NCI-H526 treated with DMSO at 0.1 percent for 48 hours (cell line): ENCODE measurements around the gene PTBP3.

Source experiments
- DNase-seq: peaks from one replicate; lab custom pipeline; 2025; lab: John Stamatoyannopoulos, UW

PTBP3 gene

DNA sequence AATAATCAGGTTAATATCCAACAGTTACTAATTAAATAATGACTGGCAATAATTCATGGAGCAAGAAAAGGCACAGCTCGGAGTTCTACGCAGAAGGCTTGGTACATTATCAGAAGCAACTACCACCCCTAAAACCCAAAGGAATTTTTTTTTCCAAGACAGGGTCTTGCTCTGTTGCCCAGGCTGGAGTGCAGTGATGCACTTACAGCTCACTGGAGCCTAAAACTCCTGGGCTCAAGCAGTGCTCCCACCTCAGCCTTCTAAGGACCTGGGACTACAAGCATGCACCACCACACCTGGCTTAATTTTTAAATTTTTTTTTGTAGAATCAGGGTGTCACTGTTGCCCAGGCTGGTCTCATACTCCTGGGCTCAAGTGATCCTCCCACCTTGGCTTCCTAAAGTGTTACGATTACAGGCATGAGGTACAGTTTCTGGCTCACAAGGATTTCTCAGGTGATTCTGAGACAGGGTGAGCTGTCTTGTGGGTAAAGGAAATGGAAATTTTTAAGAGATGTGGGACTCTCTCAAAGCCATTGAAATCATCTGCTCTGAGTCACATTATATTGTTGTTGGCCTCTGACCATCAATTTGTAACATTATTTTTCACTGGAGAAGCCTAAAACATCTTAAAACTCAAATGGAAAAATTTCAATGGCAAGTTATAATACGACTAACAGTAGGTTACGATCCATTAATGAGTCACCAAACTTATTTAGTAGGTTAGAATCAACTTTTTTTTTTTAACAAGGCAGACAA is 26.8 kb upstream of the PTBP3 start:
- no peak for DNase-seq

DNA sequence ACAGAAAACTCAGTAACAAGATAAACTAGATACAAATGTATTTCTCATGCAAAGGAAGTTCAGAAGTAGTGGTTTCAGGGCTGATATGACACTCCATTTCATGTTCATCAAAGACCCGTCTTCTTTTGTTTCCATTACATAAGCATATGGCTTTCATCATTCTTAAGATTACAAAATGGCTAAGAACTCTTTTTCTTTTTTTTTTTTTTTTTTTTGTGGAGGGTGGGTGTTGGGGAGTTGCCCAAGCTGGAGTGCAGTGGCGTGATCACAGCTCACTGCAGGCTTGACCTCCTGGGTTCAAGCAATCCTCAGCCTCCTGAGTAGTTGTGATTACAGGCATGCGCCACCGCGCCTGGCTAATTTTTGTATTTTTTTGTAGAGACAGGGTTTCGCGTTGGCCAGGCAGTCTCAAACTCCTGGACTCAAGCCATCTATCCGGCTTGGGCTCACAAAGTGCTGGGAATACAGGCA is 22.0 kb upstream of the PTBP3 start:
- DNase-seq, result no peak

DNA sequence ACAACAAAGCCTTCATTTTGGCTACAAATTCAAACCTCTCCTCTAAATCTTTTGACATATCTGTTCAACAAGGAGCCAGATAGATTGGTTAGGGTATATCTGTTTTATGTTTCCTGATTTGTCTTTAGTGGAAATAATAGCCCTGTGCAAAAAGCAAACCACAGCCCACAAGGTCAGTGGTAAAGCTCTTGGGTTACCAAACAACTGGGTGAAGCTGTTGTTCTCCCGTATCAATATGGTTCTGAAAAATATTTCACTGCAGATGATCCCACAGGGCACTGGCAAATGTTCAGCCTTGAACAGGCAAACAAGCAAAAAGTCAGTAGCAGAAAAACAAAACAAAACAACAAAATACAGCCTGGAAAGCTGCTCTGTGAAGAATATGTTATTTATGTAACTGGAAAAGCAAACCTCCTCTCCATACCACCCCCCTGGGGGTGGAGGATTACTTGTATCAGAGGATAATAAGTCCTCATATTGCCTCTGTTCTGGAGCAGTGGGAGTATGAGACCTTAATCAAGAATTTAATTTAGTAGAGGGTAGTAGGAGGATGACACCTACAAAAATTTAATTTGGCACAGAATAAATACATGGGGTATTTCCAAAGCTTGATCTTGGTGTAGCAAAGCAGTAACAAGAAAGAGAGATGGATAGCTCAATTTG is 20.8 kb upstream of the PTBP3 start:
- no peak for DNase-seq

DNA sequence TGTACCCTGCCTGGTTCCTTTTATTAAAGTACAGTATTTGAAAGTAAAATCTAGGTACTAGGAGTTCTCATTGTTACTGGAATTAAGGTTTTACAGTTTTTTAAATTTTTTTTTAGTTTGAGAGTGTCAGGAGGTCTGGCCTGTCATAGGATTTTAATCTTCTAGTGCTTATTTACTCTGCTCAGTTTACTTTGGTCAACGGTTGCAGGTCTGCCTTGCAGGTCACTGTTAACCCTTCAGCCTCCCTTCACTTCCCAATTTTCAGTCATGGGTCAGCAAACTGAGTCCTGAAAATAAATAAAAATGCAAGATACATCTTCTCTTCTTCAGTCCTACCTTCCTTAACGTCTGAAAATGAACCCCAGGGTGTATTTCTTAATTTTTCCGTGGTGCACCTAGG is 18.8 kb upstream of the PTBP3 start:
- no peak for DNase-seq

DNA sequence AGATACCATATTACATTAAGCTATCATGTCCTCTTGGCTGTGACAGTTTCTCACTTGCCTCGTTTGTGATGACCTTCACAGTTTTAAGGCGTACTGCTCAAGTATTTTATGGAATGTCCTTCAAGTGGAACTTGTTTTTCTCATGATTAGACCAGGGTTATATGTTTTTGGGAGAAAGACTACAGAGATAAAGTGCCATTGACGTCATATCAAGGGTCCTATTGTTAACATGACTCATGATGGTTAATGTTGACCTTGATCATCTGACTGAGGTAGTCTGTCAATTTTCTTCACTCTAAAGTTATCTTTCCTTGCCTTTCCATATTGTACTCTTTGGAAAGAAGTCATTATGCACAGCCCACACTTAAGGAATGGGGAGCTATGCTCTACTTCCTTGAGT is 17.8 kb upstream of the PTBP3 start:
- DNase-seq, result no peak

DNA sequence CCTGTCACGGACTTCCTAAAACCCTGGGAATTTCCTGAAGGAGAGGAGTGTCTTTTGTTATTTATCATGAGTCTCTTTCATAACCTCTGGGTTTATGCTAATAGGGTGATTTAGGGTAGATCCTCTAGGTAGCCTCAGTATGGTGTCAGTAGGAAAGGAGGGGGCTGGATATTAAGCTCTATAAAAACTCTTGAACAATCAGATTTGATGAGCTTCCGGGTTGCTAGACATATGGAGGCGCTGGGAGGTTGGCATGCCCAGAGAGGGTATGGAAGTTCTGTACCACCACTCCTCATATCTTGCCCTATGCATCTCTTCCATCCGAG is 15.6 kb upstream of the PTBP3 start:
- DNase-seq, result no peak

DNA sequence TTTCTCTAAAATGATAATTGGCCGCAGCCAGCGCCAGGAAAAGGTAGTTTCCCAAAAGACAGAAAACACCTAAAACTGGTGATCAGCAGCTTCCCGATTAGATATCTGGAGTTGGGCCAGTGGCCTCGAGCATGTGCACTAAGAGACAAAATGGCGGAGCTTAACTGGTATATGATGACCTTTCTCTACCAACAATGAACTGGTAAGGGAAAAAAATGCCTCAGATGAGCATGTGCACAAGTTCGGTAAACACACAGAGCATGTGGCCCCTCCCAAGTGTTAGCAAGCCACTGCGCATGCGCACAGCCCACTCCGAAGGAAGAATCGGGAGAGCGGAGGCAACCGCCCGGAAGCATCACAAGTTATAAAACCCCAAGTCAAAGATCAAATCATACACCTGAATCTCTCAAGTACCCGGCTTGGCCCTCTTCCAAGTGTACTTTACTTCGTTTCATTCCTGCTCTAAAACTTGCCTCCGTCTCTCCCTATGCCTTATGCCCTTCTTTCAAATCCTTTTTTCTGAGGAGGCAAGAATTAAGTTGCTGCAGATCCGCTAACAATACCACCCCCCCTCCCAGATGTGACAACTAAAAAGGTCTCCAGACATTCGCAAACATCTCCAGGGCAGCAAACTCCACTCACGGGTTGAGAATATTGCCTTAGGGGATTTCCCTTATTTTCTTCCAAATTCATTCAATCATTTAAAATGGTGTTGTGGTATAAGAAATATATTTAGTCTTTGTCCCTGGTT is 15.0 kb upstream of the PTBP3 start:
- no peak for DNase-seq

DNA sequence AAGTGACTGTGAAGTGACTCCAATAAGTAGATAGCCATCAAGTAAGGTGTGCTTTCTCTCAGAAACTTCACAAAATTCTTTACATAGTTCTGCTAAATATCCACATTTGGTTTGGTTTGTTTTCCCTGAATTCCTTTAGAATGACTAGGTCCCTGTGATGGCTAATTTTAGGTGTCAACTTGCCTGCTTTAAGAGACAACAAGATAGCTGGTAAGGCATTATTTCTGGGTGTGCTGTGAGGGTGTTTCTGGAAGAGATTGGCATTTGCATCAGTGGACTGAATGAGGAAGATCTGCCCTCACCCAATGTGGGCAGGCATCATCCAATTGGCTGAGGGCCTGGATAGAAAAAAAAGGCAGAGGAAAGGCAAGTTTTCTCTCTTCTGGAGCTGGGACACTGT is 8.3 kb upstream of the PTBP3 start:
- no peak for DNase-seq

DNA sequence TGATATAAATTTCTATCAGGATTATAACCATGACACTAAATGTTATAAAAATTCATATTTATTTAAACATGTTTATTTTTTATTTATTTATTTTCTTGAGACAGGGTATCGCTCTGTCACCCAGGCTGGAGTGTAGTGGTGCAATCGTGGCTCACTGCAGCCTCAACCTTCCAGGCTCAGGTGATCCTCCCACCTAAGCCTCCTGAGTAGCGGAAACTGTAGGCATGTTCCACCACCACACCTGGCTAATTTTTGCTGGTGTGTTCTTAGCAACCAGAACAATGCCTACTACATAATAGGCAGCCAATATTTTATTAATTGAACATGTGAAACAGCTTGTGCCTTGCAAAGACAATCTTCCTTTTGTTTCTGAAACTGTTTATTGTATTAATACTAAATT is 6.5 kb upstream of the PTBP3 start:
- DNase-seq, result no peak

DNA sequence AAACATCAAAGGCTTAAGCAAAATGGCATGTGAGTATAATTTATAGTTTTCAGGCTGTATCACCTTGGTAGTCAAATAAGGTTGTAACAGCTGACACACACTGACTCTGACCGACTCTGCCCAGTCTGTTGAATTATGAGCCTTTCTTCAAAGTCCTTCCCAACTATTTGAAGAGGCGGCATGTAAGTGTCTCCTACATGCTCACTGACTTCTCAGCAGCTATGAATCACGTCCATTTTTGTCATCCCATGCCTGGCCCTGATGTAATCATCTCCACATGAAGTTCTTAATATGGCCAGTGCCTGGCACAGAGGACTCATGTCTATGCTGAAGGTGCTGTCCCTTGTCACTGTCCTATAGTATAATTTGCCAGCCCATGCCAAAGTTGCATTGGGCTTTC is 5.1 kb upstream of the PTBP3 start:
- DNase-seq, result peak; percentile 5

DNA sequence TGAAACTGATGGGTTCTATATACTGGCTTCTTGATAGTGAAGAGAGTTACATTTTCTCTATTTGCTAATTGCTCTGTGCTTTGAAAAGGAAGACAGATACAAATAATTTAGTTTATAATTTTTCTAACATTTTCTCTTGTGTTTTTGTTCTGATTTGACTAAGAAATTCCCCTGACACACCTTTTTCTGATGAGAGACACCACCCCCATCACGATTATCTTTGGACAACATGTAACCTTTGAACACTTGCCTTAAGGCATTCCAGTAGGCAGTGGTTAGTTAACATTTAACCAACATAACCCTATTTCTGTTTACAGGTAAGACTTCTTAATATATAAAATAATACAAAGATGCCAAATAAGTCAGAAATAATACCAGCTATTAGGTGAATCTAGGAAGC is 4.1 kb upstream of the PTBP3 start:
- DNase-seq, result no peak

DNA sequence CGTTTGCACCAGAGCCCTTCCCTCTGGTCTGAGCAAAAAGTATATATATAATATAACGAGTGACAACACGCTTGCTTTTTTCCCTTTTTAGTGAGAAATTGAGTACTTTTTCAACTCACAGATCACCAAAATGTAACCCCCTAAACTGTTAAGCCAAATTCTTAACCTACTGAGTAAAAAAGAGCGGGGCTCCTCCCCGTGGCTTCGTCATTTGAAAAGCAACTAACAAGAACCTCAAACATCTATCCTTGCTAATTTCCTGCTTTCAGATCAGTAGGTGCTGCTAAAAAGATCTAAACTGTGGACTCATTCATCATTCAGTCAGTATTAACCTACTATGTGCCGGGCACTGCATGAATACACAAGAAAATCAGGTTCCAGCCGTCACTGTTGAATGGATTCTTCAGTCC is 1.0 kb upstream of the PTBP3 start:
- peak; percentile 8 for DNase-seq

DNA sequence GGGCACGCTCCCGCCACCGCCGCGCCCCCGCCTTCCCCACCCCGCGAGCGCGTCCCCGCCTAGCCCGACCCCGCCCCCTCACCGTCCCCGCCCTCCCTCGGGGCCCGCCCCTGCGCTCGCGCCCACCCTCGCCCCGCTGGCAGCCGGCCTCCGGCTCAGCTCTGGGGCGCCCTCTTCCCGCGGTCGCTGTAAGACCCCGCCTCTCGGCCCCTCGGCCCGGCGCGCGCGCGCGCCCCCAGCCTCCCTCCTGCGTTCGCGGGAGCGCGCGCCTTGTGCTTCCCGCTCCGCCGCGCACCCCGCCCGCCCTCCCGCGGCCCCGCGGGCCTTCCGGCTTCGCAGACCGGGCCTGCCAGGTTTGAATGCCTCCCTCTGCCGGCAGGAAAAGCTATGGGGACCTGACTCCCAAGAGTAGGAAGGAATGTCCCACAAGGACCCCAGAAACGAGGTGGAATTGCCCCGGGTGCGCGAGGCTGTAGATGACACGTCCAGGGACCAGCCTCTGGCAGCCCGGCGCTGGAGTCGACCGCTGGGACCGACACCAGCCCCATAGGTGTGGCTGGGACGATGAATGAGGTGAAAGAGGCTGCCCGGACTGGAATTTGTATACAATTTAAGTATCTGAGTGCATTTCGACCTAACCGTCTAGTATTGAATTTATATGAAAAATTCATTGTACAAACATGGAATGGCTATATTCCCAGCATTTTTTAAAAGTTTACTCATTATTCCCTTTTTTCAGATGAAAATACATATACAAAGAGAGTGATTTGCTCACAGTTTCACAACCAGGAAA is 416 bp upstream of the PTBP3 start:
- DNase-seq, result peak; percentile 86

DNA sequence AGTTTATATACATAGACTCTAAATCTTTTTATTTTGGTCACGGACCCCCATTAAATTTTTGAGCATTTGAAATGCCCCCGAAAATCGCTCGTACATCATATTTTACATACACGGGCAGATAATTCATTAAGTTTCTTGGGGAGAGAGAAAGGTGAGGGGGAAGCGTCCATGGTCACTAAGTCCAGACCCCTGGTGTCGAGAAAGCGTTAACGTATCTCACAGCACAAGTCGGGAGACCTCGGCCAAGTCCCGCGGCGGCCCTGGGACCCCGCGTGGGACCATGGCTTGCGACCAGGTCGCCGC is 794 bp downstream of the PTBP3 start:
- peak; percentile 47 for DNase-seq

DNA sequence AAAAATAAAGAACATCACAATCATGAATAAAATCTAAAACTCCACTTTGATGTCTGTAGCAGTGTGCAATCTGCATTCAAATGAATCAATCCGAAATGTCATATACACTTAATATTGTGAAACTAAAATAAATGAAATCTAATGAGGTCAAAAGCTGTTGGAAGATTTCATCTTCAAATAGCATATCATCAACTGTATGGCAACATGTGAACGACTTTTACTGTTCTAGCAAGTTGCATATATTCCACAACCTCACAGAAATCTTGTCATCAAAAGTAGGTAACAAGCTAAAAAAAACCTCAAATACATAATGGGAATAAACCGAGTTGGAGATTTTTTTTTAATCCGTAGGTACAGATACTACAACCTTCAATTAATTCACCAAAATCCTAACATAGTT is 1.2 kb downstream of the PTBP3 start:
- no peak for DNase-seq

DNA sequence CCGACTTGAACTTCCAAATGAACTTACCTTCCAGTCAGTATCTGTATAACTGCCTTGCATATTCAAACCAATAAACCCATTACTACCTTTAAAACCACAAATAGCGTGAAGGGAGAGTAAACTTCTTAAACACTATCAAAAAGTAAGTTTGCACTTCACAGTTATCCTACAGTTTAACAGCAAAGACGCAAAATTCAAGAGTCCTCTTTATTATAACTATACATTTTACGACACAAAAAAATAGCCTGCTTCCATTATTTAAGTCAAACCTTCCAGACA is 1.8 kb downstream of the PTBP3 start:
- peak; percentile 14 for DNase-seq

DNA sequence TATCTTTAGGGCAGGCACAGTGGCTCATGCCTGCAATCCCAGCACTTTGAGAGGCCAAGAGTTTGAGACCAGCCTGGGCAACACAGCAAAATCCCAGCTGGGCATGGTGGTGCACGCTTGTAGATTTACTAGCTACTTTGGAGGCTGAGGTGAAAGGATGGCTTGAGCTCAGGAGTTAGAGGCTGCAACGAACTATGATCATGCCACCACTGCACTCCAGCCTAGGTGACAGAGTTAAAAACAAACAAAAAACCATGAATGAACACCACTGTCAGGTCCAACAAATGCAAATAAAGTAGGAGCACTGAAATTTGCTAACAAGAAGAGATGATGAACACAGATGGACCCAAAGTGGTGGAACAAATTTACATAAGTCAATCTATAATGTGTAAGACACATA is 4.9 kb downstream of the PTBP3 start:
- peak; percentile 21 for DNase-seq

DNA sequence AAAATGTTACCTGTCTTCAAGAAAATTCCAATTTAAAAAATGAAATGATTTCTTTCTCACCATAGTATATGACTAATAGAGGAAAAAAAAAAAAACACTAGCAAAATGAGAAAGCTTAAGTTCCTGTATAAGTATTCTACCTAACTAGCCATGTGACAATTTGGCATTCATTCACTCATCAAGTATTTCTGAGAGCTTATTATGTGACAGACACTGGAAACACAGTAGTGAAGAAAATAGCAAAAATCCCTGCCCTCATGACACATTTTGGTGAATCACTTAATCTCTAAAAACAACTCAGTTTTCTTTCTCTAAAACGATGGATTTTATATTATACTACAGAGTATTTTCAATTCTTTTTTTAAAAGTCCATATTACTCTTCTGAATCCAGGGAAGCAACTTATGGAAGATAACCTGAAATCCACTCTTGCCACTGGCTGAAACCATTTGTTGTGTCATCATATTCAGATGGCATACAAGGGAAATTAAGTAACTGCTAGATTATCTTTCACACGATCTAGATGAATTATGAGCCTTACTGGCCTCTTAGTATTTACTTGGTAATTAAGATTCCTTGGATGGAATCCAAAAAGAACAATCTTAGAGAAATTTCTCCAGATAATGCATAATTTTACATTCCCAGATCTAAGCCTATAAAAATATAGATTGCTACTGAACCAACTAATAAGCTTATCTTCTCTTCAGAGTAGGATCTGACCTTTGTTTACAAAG is 5.5 kb downstream of the PTBP3 start:
- no peak for DNase-seq

DNA sequence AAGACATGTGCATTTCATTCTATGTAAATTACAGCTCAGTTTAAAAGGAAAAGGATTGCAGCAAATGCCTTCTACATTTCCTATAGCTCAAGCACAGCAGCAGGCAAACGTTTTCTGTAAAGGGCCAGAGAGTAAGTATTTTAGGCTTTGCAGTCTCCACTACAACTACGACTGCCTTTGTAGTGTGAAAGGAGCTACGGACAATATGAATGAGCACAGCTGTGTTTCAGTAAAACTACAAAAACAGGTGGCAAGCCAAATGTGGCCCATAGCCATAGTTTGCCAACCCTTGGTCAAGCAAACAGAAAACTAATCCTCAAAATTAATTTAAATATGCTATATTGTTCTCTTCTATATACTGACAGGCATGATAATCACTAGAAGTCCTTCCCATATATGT is 7.2 kb downstream of the PTBP3 start:
- no peak for DNase-seq

DNA sequence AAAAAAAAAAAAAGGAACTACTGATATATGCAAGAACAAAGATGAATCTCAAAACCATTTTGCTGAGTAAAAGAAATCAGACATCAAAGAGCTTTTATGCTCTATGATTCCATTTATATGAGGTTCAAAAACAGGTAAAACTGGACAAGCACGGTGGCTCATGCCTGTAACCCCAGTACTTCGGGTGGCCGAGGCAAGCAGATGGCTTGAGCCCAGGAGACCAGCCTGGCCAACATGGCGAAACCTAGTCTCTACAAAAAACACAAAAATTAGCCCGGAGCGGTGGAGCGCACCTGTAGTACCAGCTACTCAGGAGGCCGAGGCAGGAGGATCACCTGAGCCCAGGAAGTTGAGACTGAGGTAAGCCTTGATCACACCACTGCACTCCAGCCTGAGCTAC is 7.8 kb downstream of the PTBP3 start:
- DNase-seq, result no peak

DNA sequence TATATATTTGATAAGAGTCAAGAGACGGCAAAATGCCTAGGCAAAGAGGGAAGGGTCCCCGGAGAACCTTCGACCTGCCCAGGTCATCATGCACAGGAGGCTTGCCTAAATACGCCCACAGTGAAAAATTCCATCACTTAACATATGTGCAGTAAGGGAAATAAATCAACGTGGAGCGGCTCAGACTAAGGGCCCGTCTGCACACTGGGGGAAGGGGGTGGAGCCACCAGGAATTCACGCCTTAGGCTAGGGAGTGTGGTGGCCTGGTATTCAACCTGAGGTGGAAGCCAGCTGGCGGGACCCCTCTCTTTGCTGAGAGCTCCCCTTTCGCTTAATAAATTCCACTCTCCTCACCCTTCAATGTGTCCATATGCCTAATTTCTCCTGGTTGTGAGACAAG is 8.3 kb downstream of the PTBP3 start:
- no peak for DNase-seq

DNA sequence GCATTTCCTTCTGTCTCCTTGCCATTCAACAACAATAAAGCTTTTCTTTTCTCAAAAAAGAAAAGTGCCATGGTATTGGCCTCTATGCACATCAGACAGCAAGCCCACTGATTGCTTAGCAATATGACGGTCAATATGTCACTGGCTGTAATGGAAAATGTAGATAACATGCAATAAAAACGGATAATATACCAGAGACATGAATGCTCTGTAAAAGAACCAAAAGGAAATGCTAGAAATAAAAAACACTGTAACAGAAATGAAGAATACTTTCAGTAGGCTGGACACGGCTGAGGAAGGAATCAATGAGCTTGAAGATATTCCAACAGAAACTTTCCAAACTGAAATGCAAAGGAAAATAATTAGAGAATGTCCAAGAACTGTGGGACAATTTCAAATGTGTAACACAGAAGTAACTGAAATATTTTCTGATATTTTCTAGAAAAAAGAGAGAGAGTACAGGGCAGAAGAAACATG is 10.0 kb downstream of the PTBP3 start:
- no peak for DNase-seq
